WTC11 (cell line): ENCODE measurements around the gene NAAA.
"Not testable (repeated sequence)": the region's sequence is repeated elsewhere in the genome, so short reads cannot be mapped to it uniquely, and the experiment has no call there.

Experiments used
- CREM ChIP-seq: sonication (generic); formaldehyde crosslinking; IDR thresholded peaks from 2 replicates; pipeline ENCODE4 v1.8.1; 2022; ENCODE audit warnings: mild to moderate bottlenecking, missing genetic modification reagents, moderate library complexity
- CTCF ChIP-seq: fragments of 200-600 bp; IDR thresholded peaks from 2 replicates; pipeline ENCODE4 v1.8.0; 2022; ENCODE audit warnings: antibody characterized with exemption
- E2F1 ChIP-seq: sonication (generic); formaldehyde crosslinking; IDR thresholded peaks from 2 replicates; pipeline ENCODE4 v1.8.0; 2022; ENCODE audit warnings: mild to moderate bottlenecking, missing genetic modification reagents
- EMX1 ChIP-seq: fragments of 250-450 bp; sonication (Bioruptor Pico); IDR thresholded peaks from 2 replicates; pipeline ENCODE4 v1.8.0; 2021; ENCODE audit warnings: mild to moderate bottlenecking
- ESRRA ChIP-seq: sonication (generic); formaldehyde crosslinking; IDR thresholded peaks from 2 replicates; pipeline ENCODE4 v1.8.1; 2022; ENCODE audit warnings: mild to moderate bottlenecking, missing genetic modification reagents, borderline replicate concordance
- FOXP4 ChIP-seq: sonication (generic); formaldehyde crosslinking; IDR thresholded peaks from 2 replicates; pipeline ENCODE4 v1.8.0; 2022; ENCODE audit warnings: mild to moderate bottlenecking, missing genetic modification reagents
- OVOL2 ChIP-seq: fragments of 250-450 bp; sonication (Bioruptor Pico); IDR thresholded peaks from 2 replicates; pipeline ENCODE4 v1.9.0; 2021; ENCODE audit warnings: mild to moderate bottlenecking, borderline replicate concordance
- ZBTB43 ChIP-seq: sonication (generic); formaldehyde crosslinking; IDR thresholded peaks from 2 replicates; pipeline ENCODE4 v1.8.1; 2023; ENCODE audit warnings: mild to moderate bottlenecking, missing genetic modification reagents
- ZNF263 ChIP-seq: sonication (generic); formaldehyde crosslinking; IDR thresholded peaks from 2 replicates; pipeline ENCODE4 v1.8.1; 2022; ENCODE audit warnings: low read depth, mild to moderate bottlenecking, moderate library complexity, missing genetic modification reagents
- ZNF671 ChIP-seq: fragments of 250-450 bp; sonication (Bioruptor Pico); IDR thresholded peaks from 2 replicates; pipeline ENCODE4 v1.8.0; 2021; ENCODE audit warnings: mild to moderate bottlenecking

- not testable (repeated sequence) for TF ChIP-seq ZNF263 (CRISPR knock-in tag); CTCF; ESRRA (CRISPR knock-in tag); CREM (CRISPR knock-in tag); EMX1 (CRISPR knock-in tag); E2F1 (CRISPR knock-in tag); ZBTB43 (CRISPR knock-in tag); OVOL2 (CRISPR knock-in tag); ZNF671 (CRISPR knock-in tag); FOXP4 (CRISPR knock-in tag)
These were observed 17.7 kb upstream of the NAAA start for GRCh38 chr4:75958546-75958945.
